Prostate gland (tissue), 2 donors: ENCODE measurements around the gene ANKRD12.

Experiments
- POLR2A ChIP-seq: fragments of 450-650 bp; IDR thresholded peaks from one replicate; pipeline ENCODE4 v1.6.1; 2016; ENCODE audit warnings: antibody characterized with exemption, mild to moderate bottlenecking
- TF ChIP-seq, protein P1 (sequence below), 4 experiments: fragments of 200-600 bp in 2 of 4; fragments of 450-650 bp in 2 of 4; sonication (generic) in 2 of 4; IDR thresholded peaks; 1 replicate in 3 of 4; 2 replicates in 1 of 4; pipeline ENCODE4 v1.5.1; 2016 to 2019; ENCODE audit warnings: antibody characterized with exemption in 4 of 4, mild to moderate bottlenecking in 2 of 4, moderate library complexity in 2 of 4

DNA sequence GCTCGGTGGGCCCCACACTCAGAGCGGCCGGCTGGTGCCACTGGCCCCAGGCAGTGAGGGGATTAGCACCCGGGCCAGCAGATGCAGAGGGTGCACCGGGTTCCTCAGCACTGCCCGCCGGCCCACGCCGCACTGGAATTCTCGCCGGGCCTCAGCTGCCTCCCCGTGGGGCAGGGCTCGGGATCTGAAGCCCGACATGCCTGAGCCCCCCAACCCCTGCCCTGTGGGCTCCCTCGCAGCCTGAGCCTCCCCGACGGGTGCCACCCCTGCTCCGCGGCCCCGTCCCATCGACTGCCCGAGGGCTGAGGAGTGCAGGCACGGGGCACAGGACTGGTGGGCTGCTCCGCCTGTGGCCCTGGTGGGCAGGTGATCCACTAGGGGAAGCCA is 160.4 kb downstream of the ANKRD12 start:
- TF ChIP-seq, protein P1, sequence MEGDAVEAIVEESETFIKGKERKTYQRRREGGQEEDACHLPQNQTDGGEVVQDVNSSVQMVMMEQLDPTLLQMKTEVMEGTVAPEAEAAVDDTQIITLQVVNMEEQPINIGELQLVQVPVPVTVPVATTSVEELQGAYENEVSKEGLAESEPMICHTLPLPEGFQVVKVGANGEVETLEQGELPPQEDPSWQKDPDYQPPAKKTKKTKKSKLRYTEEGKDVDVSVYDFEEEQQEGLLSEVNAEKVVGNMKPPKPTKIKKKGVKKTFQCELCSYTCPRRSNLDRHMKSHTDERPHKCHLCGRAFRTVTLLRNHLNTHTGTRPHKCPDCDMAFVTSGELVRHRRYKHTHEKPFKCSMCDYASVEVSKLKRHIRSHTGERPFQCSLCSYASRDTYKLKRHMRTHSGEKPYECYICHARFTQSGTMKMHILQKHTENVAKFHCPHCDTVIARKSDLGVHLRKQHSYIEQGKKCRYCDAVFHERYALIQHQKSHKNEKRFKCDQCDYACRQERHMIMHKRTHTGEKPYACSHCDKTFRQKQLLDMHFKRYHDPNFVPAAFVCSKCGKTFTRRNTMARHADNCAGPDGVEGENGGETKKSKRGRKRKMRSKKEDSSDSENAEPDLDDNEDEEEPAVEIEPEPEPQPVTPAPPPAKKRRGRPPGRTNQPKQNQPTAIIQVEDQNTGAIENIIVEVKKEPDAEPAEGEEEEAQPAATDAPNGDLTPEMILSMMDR (IDR thresholded peaks at IDR 0.05) = no peak
- TF ChIP-seq POLR2A = no peak
